HG03066 (cell line): Measurements from ENCODE around the gene ADORA2A.

Experiments
- ATAC-seq: cut with Tn5 transposase; IDR thresholded peaks from one replicate; pipeline ENCODE4 v1.9.1; 2021; ENCODE audit warnings: low read depth; ENCODE audit not compliant: unreplicated experiment

ADORA2A gene

DNA sequence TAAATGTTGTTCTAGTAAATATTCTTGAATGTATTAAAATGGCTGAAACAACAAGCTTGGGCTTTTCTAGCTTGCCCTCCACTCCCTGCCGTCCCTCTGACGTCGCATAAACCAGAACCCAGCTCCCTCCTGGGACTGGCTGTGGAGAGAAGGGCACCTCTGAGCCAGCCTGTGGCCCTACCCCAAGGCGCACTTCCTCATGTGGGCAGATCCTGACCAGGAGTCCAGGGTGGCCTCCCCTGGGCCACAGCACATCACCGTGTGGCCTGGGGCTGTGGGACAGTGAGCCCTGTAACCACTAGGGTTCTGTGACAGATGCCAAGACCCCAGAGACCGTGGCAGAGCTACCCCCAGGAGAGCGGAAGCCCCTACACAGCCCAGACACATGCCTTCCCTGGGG is 10.2 kb upstream of the ADORA2A start:
- no peak for ATAC-seq

DNA sequence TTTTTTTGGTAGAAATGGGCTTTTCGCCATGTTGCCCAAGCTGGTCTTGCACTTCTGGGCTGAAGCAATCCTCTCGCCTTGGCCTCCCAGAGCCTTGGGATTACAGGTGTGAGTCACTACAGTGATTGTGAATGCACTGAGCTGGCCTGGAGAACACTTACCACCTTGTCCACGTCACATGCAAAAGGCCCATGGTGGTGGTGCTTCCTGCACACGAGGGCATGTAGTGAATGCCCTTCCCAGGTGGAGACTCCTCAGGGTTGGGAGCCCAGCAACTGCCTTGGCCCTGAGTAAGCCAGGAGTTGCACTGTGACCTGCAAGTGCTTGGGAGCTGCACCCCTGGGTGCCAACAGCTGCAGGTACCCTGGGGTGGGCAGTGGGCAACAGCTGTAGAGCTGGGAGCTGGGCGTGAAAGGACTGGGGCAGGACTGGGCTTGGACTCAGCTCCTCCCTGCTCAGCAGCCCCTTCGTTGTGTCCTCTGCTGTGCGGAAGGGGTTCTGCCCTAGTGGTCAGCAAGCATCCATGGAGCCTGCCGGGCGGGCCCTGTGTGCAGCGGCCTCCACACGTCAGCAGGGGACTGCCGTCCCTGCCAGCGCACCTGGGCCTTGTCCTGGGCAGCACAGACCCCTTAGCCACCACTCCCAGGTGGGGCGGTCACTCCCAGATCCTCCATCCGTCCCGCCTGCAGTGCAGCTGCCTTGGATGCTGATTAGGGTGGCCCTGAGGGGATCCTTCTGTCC is 9.3 kb upstream of the ADORA2A start:
- no peak for ATAC-seq

- no peak for ATAC-seq
These were observed 8.5 kb upstream of the ADORA2A start for GRCh38 chr22:24418786-24419474.

- no peak for ATAC-seq
These were observed 7.9 kb upstream of the ADORA2A start for GRCh38 chr22:24419475-24419850.

DNA sequence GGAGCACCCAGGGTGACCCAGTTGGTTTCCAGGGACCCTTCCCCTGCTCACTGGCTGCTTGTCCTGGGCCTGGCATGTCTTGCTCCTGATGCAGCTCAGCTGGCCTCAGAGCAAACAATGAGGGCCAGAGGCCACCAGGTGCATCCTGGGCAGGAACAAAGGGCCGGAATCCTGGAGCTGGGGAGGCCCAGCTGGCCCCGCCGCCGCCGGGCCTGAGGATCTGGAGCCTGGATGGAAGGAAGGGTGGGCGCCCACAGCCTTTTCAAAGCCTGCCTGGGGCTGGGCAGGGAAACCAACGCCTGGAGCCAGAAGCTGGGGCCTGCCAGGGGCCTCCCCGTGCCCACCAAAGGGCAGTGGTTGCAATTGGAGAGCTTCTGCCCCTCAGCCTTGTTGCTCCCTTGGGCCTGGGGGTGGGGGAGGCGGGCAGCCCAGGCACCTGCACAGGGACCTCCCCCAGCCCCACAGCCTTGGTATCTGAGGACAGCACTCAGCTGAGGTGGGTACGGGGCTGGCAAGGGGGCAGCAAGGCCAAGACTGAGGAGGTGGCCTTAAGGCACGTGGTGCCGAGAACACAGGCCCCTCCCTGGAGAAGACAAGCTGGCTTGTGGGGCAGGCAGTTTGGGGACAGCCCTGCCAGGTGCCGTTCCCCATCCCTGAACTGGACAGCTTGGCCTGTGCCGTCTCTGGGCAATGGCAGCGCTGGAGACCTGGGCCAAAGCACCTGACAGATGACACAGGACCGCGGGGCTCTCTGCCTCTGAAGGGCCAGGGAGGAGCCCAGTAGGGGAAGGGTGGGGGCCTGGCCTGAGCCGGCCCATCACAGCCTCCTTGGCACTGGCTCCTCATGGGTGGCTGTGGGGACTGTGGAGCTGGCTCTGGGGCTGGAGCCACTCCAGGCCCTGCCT is 7.1 kb upstream of the ADORA2A start:
- ATAC-seq: no peak

DNA sequence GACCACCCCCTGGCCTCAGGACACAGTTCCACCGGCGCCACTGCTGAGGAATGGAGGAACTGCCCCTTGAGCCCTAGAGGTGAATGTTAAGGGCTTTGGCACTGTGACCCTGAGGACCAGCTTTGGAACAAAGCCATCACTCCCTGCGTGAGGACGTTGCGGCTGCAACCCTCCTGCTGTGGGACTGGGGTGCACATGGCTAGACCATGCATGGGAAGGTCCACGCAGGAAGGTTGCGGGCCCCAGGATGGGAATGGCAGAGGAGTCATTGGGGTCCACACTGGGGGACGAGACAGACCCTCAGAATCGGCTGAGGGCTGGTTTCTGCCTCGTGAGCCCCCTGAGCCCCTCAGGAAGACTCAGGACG is 6.4 kb upstream of the ADORA2A start:
- ATAC-seq: no peak

DNA sequence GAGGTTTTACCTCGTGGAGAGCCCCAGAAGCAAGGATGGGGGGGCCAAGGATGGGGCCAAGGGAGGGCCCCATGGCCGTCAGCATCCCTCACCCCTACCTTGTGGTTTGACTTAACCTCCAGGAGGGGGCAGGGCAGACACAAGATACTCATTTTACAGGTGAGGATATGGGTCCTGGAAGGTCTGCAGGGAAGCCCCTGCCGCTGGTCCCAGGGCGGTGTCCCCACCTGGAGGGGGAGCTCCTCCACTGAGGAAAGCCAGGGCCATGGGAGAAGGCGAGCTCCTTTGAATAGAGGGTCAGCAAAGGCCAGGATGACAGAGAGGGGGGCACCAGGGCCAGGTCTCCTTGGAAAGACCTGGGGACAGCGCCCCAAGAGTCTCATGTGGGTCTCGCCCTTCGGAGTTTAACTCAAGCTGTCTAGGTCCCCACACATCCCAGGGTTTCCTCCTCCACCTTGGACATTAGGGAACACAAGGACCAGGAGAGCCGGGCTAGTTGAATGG is 5.9 kb upstream of the ADORA2A start:
- no peak for ATAC-seq

- ATAC-seq: no peak
These were observed 5.2 kb upstream of the ADORA2A start for GRCh38 chr22:24422102-24422665.

GRCh38 chr22:24423519-24424000 is 3.8 kb upstream of the ADORA2A start:
- no peak for ATAC-seq

- no peak for ATAC-seq
These were observed 3.1 kb upstream of the ADORA2A start for GRCh38 chr22:24424001-24424900.

DNA sequence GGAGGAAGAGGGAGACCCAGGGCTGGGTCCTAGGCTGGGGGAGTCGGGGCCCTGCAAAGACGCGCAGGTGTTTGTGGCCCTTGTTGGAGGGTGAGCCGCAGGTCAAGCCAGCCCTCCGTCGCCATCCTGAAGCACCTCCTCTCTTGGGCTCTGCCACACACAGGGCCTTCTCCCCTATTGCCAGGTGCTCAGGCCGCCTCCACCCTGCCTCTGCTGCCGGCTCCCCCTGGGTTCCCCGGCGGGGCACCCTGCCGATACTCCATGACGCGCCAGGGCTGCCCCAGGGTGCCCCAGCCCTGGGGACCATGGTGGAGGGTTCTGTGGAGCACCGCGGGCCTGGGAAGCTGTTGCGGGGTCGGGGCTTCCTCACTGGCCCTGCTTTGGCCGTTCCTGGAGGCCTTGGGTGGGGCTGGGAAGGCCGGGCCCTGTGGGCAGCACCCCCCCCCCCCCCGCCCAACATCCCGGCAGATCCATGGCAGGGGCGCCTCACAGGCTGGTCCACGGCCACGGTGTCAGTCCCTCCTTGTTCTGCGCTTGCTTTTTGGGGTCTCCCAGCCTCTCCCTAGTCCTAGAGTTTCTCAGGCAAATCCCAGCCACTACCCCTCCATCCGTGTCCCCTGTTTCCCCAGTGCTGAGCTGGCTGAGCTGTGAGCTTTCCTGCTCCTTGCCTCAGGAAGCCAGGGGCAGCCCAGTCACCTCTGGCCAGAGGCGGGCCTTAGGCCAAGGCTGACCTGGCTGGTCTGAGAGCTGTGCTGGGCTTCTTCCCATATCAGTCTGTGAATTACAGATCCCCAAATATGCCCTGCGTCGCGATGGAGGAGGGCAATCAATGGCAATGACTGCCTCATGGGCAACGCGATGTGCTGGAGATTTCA is 2.3 kb upstream of the ADORA2A start:
- ATAC-seq: no peak

DNA sequence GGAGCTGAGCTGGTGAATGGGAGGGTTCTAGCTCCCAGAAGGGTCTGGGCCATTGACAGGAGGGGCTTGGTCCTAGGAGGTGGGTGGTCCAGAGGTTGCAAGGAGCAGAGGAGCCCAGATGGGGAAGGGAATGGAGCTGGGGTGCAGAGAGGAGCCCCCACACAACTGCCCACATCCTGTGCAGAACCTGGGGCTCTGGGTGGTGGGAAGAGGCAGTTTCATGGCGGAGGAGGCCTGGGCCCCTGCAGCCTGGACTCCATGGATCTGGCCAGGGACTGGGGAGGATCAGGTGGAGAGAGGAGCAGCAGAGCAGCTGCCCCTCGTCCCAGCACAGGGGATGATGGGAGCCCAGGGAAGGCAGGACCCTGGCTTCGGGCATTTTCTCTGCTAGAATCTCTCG is 963 bp upstream of the ADORA2A start:
- no peak for ATAC-seq

DNA sequence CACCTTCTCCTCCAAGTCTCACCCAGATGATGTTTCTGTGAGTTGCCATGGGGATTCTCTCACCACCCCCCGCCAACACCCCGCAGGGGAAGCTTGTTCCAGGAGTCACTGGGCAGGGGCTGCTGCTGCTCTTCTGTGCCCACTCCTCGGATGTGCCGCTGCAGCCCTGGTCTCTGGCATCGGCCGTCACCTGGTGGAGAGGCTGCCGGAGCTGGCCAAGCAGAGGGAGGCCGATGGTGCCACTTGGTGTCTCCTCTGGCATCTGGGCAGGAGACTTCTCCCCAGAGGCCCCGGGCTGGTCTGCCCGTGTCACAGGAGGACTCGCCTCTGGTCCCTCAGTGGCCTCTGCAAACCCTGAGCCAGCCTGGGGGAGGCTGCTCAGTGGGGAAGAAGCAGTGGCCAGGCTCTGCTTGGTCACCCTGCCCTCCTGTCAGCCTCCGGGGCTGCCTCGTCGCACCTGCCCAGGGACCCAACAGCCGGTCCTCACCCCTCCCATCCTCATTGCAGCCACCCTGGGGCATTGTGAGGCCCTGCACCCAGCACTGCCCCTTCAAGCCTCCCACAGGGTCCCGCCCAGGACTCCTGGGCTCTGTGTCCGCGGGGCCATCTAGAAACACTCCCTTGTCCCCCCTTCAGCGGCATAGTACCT is 424 bp upstream of the ADORA2A start:
- no peak for ATAC-seq

DNA sequence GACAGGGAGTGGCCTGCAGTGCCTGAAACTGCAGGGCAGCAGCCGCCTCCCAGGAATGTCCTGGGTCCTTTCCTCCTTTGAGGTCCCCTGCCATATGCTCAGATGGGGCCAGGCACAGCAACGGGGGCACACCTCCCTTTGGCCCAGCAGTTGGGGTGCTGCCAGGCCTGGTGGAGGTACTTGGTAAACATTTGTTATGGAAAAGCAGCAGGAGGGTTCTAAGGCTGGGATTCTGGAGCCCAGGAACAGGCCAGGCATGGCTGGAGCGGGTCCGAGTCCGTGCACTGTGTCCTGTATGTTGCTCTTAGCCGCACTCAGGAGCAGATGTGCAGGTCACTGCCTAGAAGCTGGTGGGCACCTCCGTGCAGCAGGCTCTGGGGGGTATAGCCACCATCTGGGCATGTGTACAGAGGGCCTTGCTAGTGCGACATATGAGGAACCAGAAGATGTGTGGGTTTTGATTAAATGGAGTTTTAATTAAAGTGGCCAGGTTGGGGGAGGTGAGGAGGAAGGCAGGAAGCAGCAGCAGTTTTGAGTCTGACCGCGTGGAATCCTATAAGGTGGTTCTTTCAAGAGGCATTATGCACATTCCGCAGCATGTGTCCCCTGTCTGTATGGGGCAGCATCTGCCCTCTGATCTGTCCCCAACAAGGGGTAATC is 1.5 kb downstream of the ADORA2A start:
- ATAC-seq: no peak

DNA sequence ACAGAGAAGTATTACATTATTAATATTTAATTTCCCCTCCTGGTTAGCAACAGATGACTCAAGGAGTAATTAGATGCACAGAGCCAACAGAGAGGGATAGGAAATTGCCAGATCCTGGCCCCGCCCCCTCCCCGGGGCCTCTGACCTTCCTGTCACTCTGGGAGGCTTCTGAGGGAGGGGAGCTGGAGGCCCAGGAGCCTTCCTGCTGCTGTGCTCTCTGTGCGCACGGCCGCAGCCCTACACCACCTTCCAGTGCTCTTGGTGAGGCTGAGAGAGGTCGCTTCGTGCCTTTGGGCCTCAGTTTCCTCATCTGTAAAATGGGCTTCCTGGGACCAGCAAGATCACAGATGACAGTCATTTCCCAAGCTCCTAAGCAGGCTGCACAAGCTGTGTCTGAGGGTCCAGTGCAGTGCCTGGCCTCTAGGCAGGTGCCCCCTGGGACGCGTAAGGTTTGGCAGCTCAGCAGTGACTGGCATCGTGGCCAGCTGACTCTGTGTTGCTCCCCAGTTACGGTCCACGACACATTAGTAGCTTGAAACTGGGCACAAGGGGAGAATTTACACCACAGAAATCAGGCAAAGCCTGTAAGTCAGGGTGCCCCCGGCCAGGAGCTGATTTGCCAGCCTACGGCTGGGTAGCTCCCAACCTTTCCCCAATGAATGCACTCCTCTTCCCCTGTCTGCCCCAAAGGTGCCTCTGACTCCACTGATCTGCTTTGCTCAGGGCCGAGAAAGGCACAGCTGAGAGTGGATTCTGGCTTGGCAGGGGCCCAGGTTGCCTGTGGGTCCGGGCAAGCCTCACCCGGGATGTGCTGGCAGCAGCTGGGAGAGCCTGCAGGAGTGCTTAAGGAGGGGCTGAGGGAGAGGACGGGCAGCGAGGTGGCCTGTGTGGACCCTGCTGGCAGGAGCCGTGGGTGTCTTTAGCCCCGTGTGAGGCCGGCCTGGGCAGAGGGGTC is 2.3 kb downstream of the ADORA2A start:
- no peak for ATAC-seq

DNA sequence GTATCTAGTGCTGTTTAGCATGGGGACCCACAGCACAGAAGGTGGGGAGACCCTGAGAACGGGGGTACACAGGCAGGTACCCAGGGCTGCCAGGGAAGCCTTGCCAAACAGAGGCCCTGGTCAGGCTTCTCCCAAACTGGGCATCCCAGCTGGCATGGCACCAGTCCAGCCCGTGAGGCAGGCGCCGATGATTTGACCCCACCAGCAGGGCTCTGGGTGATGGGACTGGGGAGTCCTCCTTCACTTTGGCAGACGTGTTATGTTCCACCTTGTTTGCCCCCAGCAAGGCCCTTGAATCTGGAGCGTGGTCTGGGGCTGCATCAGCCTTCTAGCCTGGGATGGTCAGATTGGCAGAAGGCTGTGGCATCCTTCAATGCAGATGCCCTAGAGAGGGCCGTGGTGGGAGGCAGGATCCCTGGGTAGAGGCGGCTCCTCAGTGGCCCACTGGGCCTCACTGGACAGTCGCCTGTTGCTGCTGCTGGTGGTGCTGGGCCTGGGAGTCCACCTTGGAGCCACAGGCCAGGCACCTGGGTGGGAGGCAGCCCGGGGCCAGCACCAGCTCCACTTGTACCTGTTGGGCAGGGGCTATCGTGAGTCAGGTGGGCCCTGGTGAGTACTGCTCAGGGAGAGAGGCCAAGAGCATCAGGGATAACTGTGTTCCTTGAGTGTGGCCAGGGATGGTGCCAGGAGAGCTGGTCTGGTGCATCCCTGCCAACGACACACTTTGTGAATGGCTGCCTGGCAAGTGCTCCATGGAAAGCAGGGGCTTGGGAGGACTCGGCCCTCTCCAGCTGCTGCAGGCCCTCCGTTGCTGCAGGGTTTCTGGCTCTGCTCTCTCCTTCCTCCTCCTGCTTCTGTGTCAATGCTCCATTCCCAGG is 3.3 kb downstream of the ADORA2A start:
- ATAC-seq: no peak
